Keratinocyte (primary cell): ENCODE results near the gene MT1E. TPM values are rescaled to one million over a fixed set of nuclear protein-coding genes. Genes with fewer than 3 reads are reported as not detected.

Experiments used
- DNase-seq: peaks from one replicate; pipeline ENCODE4 v3.0.0-alpha.2; 2011; ENCODE audit warnings: low read depth, missing footprints, low spot score
- FAIRE-seq: peaks from 2 replicates; lab custom pipeline; 2011; peaks lifted over from hg19 to GRCh38; lab: Jason Lieb, UNC
- H2AFZ ChIP-seq: 2 replicates; pipeline ENCODE4 v1.6.0; 2012; ENCODE audit warnings: low read length, control low read depth, inconsistent platforms; ENCODE audit not compliant: control insufficient read depth
- H3K27ac ChIP-seq: 2 replicates; pipeline ENCODE4 v1.5.1; 2011; ENCODE audit warnings: low read length; ENCODE audit not compliant: control insufficient read depth, insufficient read depth
- H3K27me3 ChIP-seq: 3 replicates; pipeline ENCODE4 v1.6.0; 2011; ENCODE audit warnings: low read length; ENCODE audit not compliant: control insufficient read depth, insufficient read depth; ENCODE audit errors: extremely low read depth
- H3K36me3 ChIP-seq, 2 experiments: 2 replicates in 1 of 2; 3 replicates in 1 of 2; pipeline ENCODE4 v1.5.1; 2011; ENCODE audit warnings: low read length in 2 of 2, mild to moderate bottlenecking in 1 of 2; ENCODE audit not compliant: control insufficient read depth in 2 of 2, insufficient read depth in 2 of 2; ENCODE audit errors: extremely low read depth in 1 of 2
- H3K4me1 ChIP-seq: 3 replicates; pipeline ENCODE4 v1.5.1; 2011; ENCODE audit warnings: low read length; ENCODE audit not compliant: control insufficient read depth, insufficient read depth; ENCODE audit errors: extremely low read depth
- H3K4me2 ChIP-seq: 3 replicates; pipeline ENCODE4 v1.6.0; 2011; ENCODE audit warnings: low read depth, low read length; ENCODE audit not compliant: control insufficient read depth, insufficient read depth; ENCODE audit errors: extremely low read depth
- H3K4me3 ChIP-seq, 3 experiments: fragments of 200-600 bp in 1 of 3; sonication (generic) in 1 of 3; 2 replicates in 2 of 3; 3 replicates in 1 of 3; pipeline ENCODE4 v1.5.1; 2011 to 2016; ENCODE audit warnings: low read length in 3 of 3, mild to moderate bottlenecking in 3 of 3, control low read depth in 2 of 3, inconsistent platforms in 1 of 3, low read depth in 1 of 3, mixed read lengths in 1 of 3, mixed run types in 1 of 3, moderate library complexity in 1 of 3; ENCODE audit not compliant: control insufficient read depth in 2 of 3, insufficient read depth in 2 of 3; ENCODE audit errors: extremely low read depth in 1 of 3
- H3K79me2 ChIP-seq: 2 replicates; pipeline ENCODE4 v1.6.0; 2012; ENCODE audit warnings: low read length; ENCODE audit not compliant: control insufficient read depth, insufficient read depth
- H3K9ac ChIP-seq: 3 replicates; pipeline ENCODE4 v1.6.0; 2011; ENCODE audit warnings: low read length; ENCODE audit not compliant: control insufficient read depth, insufficient read depth; ENCODE audit errors: extremely low read depth
- H3K9me1 ChIP-seq: 3 replicates; pipeline ENCODE4 v1.6.0; 2011; ENCODE audit warnings: low read length; ENCODE audit not compliant: control insufficient read depth, insufficient read depth; ENCODE audit errors: extremely low read depth
- H3K9me3 ChIP-seq: 2 replicates; pipeline ENCODE4 v1.5.1; 2012; ENCODE audit warnings: low read depth, low read length; ENCODE audit not compliant: control insufficient read depth
- H4K20me1 ChIP-seq: 3 replicates; pipeline ENCODE4 v1.6.0; 2011; ENCODE audit warnings: low read length; ENCODE audit not compliant: control insufficient read depth, insufficient read depth; ENCODE audit errors: extremely low read depth
- EZH2 ChIP-seq: IDR thresholded peaks from one replicate; pipeline ENCODE4 v1.6.1; 2012; ENCODE audit warnings: inconsistent platforms, mild to moderate bottlenecking, low read length, moderate library complexity
- dilution Hi-C: fragments of 300-500 bp; cut with MboI; formaldehyde crosslinking; loops from one replicate; pipeline ENCODE4 v1.7.0; 2020; ENCODE audit warnings: low sequenced_read_pairs; ENCODE audit not compliant: extremely low pct_ligation_motif_present
- polyA plus RNA-seq, 5 experiments: library from polyadenylated mRNA; depleted of rRNA in 3 of 5; stranded (reverse) in 3 of 5; stranded (forward) in 1 of 5; unstranded in 1 of 5; fragments of >200 nt; gene quantifications; 1 replicate in 1 of 5; 2 replicates in 3 of 5; 3 replicates in 1 of 5; pipeline versions ENCODE4 v1.2.1 to v1.2.3, GENCODE V29; 2011 to 2012; ENCODE audit warnings: missing spikeins in 2 of 5, low read depth in 1 of 5, low replicate concordance in 1 of 5
- TF ChIP-seq, protein P1 (sequence below), 3 experiments: IDR thresholded peaks in 1 of 3; conservative IDR thresholded peaks in 1 of 3; optimal IDR thresholded peaks in 1 of 3; 2 replicates in 2 of 3; 3 replicates in 1 of 3; pipeline versions ENCODE3 to v1.5.1; 2011; ENCODE audit warnings: low read length in 3 of 3, mild to moderate bottlenecking in 3 of 3, moderate library complexity in 2 of 3, control low read depth in 1 of 3, inconsistent platforms in 1 of 3; ENCODE audit not compliant: insufficient read depth in 2 of 3; ENCODE audit errors: extremely low read depth in 1 of 3

Gene MT1E
- polyA plus RNA-seq, 1 donor (not counting 4 experiments of a cell fraction or from before 2014, with no cell fraction given), result 394 TPM

DNA sequence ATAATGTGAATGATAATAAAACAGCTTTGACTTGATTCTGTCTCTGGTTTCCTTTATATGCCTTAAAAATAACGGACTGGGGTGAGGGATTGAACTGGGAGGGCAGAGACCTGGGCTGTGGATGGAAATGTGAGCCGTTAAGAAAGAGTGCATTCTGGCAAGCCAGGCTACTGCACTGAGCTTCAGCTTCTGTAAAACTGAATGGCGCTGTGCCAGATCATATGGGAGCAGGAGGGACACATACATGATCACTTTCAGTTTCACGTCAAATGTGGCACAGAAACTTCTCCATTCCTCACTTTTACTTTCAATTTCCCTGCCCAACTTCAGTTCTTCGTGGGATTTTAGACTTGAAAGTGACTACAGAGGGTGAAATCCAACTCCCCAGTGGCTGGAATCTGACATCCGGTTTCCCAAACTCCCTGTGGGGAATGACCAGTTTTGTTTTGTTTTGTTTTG is 16.1 kb upstream of the MT1E start:
- H3K4me3 ChIP-seq, result peak overlapping the region; percentile 46 to 92 (median 86)
- no peak for FAIRE-seq
- dilution Hi-C loops, result no loop called here

DNA sequence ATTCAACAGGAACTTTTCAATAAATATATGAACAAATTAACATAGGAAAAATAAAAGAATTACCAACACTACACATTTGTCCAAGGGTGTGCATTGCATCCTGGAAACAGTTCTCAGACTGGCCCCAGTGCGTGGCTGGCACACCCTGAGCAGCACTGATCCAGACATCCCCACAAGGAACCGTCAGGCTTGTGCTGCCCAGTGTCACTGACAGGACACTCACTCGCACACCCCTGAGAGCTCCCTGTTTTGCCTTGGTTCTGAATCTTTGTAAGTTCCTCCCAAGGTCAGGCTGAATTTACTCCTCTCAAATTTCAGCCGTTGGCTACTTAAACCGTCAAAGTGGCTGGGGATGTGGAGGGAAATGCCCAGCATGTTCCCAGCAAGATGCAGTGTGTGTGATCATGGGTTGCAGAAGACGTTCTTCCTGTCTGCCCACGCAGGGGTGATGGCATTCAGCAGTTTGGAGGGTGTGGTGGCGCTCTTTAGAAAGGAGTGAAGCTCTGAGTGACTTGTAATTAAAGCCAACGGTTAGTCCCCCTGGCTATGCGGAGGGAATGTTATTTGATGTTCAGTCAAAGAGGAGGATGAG is 15.5 kb upstream of the MT1E start:
- peak; percentile 51 for FAIRE-seq
- peaks cover 77% of the 10 kb centered on the region for H3K4me1 ChIP-seq

More for the DNA sequence above, 16.1 kb upstream of the MT1E start:
- no peak for DNase-seq
- Histone ChIP-seq H2AFZ (no peak overlapping the region), H3K4me2 (peak overlapping the region; percentile 95), H3K9me1 (no peaks in the 10 kb centered on the region), H3K27me3 (no peaks in the 10 kb centered on the region), H3K36me3 (no peaks in the 10 kb centered on the region), H3K9me3 (no peaks in the 10 kb centered on the region), H3K27ac (peak overlapping the region; percentile 95), H4K20me1 (no peaks in the 10 kb centered on the region), H3K4me1 (peaks cover 74% of the 10 kb centered on the region), H3K79me2 (no peaks in the 10 kb centered on the region), H3K9ac (peak overlapping the region; percentile 78)
- TF ChIP-seq EZH2, result no peak
- TF ChIP-seq, protein P1, sequence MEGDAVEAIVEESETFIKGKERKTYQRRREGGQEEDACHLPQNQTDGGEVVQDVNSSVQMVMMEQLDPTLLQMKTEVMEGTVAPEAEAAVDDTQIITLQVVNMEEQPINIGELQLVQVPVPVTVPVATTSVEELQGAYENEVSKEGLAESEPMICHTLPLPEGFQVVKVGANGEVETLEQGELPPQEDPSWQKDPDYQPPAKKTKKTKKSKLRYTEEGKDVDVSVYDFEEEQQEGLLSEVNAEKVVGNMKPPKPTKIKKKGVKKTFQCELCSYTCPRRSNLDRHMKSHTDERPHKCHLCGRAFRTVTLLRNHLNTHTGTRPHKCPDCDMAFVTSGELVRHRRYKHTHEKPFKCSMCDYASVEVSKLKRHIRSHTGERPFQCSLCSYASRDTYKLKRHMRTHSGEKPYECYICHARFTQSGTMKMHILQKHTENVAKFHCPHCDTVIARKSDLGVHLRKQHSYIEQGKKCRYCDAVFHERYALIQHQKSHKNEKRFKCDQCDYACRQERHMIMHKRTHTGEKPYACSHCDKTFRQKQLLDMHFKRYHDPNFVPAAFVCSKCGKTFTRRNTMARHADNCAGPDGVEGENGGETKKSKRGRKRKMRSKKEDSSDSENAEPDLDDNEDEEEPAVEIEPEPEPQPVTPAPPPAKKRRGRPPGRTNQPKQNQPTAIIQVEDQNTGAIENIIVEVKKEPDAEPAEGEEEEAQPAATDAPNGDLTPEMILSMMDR (optimal IDR thresholded peaks at IDR 0.05 in 1 of 3, IDR thresholded peaks at IDR 0.05 in 1 of 3, conservative IDR thresholded peaks at IDR 0.05 in 1 of 3; ENCODE audit: extremely low read depth in 1 of 3, insufficient read depth in 2 of 3, low read length in 3 of 3), result no peak

More for the DNA sequence above, 15.5 kb upstream of the MT1E start:
- Histone ChIP-seq H3K9ac (peak overlapping the region; percentile 78), H3K9me3 (no peaks in the 10 kb centered on the region), H3K9me1 (no peaks in the 10 kb centered on the region), H3K4me2 (peak overlapping the region; percentile 95), H4K20me1 (no peaks in the 10 kb centered on the region), H3K27ac (peak overlapping the region; percentile 95), H3K79me2 (no peaks in the 10 kb centered on the region), H3K27me3 (no peaks in the 10 kb centered on the region), H3K36me3 (no peaks in the 10 kb centered on the region), H3K4me3 (peak overlapping the region; percentile 46 to 92 (median 86)), H2AFZ (no peak overlapping the region)
- no peak for DNase-seq
- TF ChIP-seq, protein P1 (optimal IDR thresholded peaks at IDR 0.05 in 1 of 3, IDR thresholded peaks at IDR 0.05 in 1 of 3, conservative IDR thresholded peaks at IDR 0.05 in 1 of 3; ENCODE audit: extremely low read depth in 1 of 3, insufficient read depth in 2 of 3, low read length in 3 of 3), result peak in 1 of 3 experiments; percentile 40
- no peak for TF ChIP-seq EZH2
- dilution Hi-C loops, result no loop called here
